ENCODE data around the gene NDUFAF2. TPM values are rescaled to one million over a fixed set of nuclear protein-coding genes. Genes with fewer than 3 reads are reported as not detected.

Gene NDUFAF2
- total RNA-seq, 4 donors from 2014 or later: 16.0 to 24.1 (median 20.2) TPM

DNA sequence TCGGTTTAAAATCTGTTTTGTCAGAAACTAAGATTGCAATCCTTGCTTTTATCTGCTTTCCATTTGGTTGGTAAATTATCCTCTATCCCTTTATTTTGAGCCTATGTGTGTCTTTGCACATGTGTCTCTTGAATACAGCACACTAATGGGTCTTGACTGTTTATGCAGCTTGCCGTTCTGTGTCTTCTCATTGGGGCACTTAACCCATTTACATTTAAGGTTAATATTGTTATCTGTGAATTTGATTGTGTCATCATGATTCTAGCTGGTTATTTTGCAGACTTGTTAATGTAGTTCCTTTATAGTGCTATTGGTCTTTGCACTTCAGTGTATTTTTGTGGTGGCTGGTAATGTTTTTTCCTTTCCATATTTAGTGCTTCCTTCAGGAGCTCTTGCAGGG lies 253.6 kb downstream of the NDUFAF2 start:
- Histone ChIP-seq H3K9me3 (no peaks in the 10 kb centered on the region), H3K27me3 (no peaks in the 10 kb centered on the region), H3K4me1 (no peaks in the 10 kb centered on the region), H3K27ac (no peak overlapping the region), H3K36me3 (no peaks in the 10 kb centered on the region), H3K4me3 (replicated peaks in 1 of 3) (no peak overlapping the region)
- intact Hi-C loops (cut with DNase I): no loop called here
- WGBS, 2 donors: 96 to 97% methylated on average over 2 of the region's 2 CpGs
- TF ChIP-seq, protein P1, sequence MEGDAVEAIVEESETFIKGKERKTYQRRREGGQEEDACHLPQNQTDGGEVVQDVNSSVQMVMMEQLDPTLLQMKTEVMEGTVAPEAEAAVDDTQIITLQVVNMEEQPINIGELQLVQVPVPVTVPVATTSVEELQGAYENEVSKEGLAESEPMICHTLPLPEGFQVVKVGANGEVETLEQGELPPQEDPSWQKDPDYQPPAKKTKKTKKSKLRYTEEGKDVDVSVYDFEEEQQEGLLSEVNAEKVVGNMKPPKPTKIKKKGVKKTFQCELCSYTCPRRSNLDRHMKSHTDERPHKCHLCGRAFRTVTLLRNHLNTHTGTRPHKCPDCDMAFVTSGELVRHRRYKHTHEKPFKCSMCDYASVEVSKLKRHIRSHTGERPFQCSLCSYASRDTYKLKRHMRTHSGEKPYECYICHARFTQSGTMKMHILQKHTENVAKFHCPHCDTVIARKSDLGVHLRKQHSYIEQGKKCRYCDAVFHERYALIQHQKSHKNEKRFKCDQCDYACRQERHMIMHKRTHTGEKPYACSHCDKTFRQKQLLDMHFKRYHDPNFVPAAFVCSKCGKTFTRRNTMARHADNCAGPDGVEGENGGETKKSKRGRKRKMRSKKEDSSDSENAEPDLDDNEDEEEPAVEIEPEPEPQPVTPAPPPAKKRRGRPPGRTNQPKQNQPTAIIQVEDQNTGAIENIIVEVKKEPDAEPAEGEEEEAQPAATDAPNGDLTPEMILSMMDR (IDR thresholded peaks at IDR 0.05): no peak
- TF ChIP-seq POLR2A (IDR thresholded peaks at IDR 0.05): no peak
- no peak for DNase-seq

DNA sequence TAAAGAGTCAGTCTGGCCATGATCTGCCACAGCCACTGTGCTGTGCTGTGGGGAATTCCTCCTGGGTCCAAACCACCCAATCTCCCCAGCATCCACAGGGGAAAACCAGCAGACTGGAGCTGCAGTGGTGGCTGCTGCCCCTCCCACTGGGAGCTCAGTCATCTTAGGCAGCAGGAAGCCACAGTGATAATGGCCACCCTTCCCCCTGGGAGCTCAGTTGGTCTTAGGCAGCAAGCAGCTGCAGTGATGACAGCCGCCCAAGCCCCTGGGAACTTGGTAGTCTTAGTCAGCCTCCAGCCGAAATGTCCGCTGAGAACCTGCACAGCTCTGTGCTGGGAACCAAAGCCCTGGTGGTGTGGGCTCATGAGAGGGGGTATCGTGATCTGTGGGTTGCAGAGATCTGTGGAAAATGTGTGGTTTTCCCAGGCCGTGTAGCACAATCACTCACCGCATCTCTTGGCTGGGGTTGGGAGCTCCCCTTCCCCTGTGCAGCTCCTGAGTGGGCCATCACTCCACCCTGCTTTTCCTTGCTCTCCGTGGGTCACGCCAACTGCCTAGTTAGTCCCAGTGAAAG lies 255.7 kb downstream of the NDUFAF2 start:
- H3K27me3 ChIP-seq: no peaks in the 10 kb centered on the region
- 90 to 96% methylated on average over 7 to 8 of the region's 8 CpGs for WGBS, 2 donors
- no peak overlapping the region for H3K4me3 ChIP-seq (replicated peaks in 1 of 3)
- TF ChIP-seq, protein P1 (IDR thresholded peaks at IDR 0.05): no peak
- no peak for TF ChIP-seq POLR2A (IDR thresholded peaks at IDR 0.05)
- H3K4me1 ChIP-seq: no peaks in the 10 kb centered on the region
- no peaks in the 10 kb centered on the region for H3K9me3 ChIP-seq
- no peak for DNase-seq
- H3K36me3 ChIP-seq: no peaks in the 10 kb centered on the region
- no peak overlapping the region for H3K27ac ChIP-seq
- intact Hi-C loops (cut with DNase I): no loop called here

DNA sequence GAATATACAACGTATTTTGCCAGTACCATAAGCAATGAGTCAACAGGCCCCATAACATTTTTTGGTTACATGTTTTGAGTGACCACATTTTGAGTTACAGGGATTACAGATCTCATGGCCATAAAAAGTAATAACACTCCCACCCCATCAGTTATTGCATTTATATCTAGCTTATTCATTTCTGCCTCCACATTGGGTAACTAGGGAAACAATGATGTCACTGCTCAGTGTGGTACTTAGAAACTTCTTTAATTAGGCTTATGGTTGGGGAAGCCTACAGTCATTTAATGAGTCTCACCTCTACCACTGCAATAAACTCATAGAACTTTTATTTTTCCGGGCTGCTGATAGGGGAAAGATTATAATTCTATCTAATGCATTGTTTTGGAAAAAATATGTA lies 257.2 kb downstream of the NDUFAF2 start:
- intact Hi-C loops (cut with DNase I): no loop called here
- Histone ChIP-seq H3K9me3 (no peaks in the 10 kb centered on the region), H3K36me3 (no peaks in the 10 kb centered on the region), H3K4me1 (no peaks in the 10 kb centered on the region), H3K4me3 (replicated peaks in 1 of 3) (no peak overlapping the region), H3K27me3 (no peaks in the 10 kb centered on the region), H3K27ac (no peak overlapping the region)
- WGBS, 2 donors: 86 to 92% methylated on average over 2 of the region's 2 CpGs
- DNase-seq: no peak
- TF ChIP-seq, protein P1 (IDR thresholded peaks at IDR 0.05): no peak
- TF ChIP-seq POLR2A (IDR thresholded peaks at IDR 0.05): no peak

Other genes starting within 250 kb of the NDUFAF2 start
- 1 to 10 TPM in 3 of 4 donors, under 1 TPM in 1; 0.49 to 1.9 (median 1.3) TPM for gene DEPDC1B, start 245.0 kb upstream of the NDUFAF2 start, total RNA-seq
- 10 to 100 TPM; 15.2 to 52.2 (median 22.7) TPM for gene ELOVL7, start 100.9 kb upstream of the NDUFAF2 start, total RNA-seq
- gene ERCC8, start 135 bp upstream of the NDUFAF2 start, total RNA-seq: 10 to 100 TPM; 13.8 to 25.8 (median 19.9) TPM
- gene SMIM15, start 217.3 kb downstream of the NDUFAF2 start, total RNA-seq: 10 to 100 TPM; 37.4 to 55.9 (median 41.2) TPM

Data from thyroid gland (tissue), 4 donors.